LNCaP clone FGC (cell line): ENCODE measurements around the gene AQP12B.
"Not testable (repeated sequence)": the region's sequence is repeated elsewhere in the genome, so short reads cannot be mapped to it uniquely, and the experiment has no call there.

ENCODE experiments used
- DNase-seq: peaks from one replicate; pipeline ENCODE4 v3.0.0-alpha.2; 2011; ENCODE audit warnings: low read depth
- H3K4me3 ChIP-seq: 2 replicates; pipeline ENCODE4 v1.5.1; 2011; ENCODE audit warnings: mild to moderate bottlenecking, low read depth, low read length, control low read depth
- TF ChIP-seq, protein P1 (sequence below): IDR thresholded peaks from 2 replicates; pipeline ENCODE4 v1.5.1; 2012; ENCODE audit warnings: mild to moderate bottlenecking; ENCODE audit not compliant: control insufficient read depth, insufficient read depth; ENCODE audit errors: extremely low read depth

Gene AQP12B

DNA sequence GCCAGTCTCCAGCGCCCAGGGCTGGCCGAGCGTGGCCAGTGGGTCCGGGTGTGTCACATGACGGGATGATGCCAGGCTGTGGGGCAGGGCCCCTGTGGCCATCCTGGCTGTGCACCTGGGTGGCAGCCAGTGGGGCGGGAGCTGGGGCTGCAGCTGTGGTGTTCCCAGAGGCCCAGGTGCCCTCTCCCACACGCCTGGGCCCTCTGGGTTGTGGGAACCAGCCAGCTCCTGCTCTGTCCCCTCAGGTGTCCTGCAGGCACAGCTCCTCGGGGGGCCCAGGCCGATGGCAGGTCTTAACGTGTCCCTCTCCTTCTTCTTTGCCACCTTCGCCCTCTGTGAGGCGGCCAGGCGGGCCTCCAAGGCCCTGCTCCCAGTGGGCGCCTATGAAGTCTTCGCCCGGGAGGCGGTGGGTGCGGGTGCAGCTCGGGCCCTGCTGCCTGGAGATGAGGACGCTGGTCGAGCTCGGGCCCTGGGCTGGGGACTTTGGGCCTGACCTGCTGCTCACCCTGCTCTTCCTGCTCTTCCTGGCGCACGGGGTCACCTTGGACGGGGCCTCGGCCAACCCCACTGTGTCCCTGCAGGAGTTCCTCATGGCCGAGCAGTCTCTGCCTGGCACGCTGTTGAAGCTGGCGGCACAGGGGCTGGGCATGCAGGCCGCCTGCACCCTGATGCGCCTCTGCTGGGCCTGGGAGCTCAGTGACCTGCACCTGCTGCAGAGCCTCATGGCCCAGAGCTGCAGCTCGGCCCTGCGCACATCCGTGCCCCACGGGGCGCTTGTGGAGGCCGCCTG, 9.1 kb upstream of the AQP12B start, which contains the start of gene AQP12A:
Gene AQP12A, plus strand, starts transcription at position 236 of the 790 bp plus-strand sequence. Its CDS starts 48 bp downstream, at position 284.
- DNase-seq, H3K4me3 ChIP-seq: not testable (repeated sequence)

DNA sequence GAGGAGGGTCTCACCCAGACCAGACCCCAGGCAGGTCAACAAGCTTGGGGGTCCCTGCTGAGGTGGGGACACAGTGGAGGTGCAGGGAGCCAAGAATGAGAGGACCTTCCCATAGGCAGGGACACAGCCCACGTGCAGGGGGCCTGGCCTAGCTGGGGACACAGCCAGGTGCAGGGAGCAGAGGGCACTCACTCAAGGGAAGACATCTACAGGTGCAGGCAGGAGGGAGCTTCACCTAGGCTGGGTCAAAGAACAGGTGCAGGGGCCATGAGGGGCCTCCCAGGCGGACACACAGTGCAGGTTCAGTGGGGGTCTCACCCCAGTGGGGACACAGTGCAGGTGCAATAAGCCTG, 8.4 kb upstream of the AQP12B start:
- not testable (repeated sequence) for H3K4me3 ChIP-seq, DNase-seq

DNA sequence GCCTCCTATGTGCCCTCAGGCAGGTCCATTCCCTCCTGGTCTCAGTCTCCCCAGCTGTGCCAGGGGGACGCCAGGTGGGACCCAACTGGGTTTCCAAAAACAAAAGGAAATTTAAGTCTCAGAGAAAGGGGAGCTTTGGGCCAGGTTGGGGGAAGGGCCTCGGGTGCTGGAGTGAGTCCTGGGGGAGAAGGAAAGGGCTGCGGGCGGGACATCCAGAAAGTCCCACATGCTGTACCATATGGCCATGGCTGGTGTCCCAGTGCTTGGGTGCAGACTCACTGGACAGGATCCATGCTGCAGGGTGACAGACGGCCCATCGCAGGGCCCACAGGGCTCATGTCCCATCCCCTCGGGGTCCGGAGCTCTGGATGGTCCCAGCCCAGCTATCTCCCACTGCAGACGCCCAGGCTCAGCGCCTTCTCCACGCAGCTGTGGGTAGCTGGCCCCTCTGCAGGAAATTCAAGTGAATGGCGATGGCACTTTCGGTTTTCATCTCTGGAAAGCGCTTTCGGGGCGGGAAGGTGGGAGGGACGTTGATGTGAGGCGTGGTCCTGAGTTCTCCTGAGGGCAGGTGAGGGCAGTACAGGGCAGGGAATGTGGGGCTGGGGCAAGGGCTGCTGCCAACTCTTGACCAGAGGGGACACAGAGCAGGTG, 7.9 kb upstream of the AQP12B start:
- DNase-seq, H3K4me3 ChIP-seq: not testable (repeated sequence)

DNA sequence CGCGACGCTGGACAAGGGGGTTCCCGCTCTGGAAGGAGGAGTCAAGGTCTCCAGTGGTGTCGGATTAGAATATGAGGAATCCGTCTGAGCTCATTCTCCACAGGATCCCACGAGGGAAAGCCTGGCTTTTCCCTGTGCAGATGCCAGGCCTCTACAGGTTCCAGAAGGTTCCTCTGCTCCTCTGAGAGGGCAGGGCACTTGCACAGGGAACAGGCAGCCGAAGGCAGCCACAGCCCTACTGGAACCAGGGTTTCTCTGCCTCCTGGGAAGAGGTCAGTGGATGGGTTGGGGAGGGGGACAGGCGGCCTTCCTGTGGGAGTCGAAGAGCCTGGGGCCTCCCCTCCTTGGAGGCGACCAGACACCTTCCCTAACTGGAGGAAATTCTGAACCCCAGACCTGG, 7.3 kb upstream of the AQP12B start:
- TF ChIP-seq, protein P1, sequence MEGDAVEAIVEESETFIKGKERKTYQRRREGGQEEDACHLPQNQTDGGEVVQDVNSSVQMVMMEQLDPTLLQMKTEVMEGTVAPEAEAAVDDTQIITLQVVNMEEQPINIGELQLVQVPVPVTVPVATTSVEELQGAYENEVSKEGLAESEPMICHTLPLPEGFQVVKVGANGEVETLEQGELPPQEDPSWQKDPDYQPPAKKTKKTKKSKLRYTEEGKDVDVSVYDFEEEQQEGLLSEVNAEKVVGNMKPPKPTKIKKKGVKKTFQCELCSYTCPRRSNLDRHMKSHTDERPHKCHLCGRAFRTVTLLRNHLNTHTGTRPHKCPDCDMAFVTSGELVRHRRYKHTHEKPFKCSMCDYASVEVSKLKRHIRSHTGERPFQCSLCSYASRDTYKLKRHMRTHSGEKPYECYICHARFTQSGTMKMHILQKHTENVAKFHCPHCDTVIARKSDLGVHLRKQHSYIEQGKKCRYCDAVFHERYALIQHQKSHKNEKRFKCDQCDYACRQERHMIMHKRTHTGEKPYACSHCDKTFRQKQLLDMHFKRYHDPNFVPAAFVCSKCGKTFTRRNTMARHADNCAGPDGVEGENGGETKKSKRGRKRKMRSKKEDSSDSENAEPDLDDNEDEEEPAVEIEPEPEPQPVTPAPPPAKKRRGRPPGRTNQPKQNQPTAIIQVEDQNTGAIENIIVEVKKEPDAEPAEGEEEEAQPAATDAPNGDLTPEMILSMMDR = no peak
- no peak for DNase-seq
- no peak overlapping the region for H3K4me3 ChIP-seq

DNA sequence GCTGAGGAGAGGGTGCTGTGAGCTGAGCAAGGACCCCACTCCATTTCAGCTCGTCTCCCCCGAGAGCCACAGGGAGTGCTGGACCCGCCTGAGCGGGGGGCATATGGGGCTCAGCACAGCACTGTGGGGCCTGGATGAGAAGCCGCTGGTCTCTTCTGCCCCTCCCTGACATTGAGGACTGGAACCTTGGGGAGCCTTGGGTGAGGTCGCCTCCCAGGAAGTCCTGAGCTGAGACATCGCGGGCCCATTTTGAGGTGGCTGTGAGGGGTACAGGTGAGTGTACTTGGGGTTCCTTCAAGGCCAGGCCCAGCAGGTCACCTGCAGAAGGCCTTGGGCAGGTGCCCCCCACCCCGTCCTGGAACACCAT, 5.9 kb upstream of the AQP12B start:
- TF ChIP-seq, protein P1 = no peak
- no peak overlapping the region for H3K4me3 ChIP-seq
- no peak for DNase-seq

DNA sequence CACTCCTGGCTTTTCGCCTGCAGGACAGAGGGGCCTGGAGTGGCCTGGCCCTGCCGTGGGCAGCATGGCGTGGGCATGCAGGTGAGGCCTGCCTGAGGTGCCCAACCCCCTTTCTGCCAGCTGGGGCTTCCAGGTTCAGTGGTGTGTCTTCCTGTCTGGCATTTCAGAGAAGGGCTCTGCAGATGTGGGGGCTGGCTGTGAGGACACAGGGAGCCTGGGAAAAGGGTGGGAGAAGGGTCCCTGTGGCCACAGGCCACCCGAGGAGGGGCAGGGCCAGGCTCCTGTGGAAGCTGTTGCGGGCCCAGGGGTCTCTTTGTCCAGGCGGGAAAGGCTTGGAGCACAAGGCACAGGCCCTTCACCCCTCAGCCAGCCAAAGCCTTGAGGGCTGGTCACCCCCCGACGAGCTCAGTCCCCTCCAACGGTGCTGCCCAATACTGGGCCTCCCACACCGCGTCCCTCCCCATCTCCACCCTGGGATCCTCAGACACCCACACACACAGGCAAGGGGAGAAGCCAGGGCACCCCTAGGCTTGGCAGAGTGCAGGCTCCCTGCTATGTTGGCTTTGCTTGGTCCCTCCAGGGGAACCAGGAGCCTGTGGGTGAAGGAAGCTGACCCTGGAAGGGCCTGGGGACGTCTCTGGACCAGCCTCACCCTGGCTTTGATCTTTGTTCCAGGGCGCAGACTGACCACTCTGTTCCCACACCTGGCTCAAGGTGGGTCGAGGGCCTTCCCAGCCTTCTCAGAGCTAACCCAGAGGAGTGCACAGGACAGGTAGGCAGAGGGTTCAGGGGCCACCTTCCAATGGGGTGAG, 5.3 kb upstream of the AQP12B start:
- no peak overlapping the region for H3K4me3 ChIP-seq
- DNase-seq = no peak
- TF ChIP-seq, protein P1 = no peak

DNA sequence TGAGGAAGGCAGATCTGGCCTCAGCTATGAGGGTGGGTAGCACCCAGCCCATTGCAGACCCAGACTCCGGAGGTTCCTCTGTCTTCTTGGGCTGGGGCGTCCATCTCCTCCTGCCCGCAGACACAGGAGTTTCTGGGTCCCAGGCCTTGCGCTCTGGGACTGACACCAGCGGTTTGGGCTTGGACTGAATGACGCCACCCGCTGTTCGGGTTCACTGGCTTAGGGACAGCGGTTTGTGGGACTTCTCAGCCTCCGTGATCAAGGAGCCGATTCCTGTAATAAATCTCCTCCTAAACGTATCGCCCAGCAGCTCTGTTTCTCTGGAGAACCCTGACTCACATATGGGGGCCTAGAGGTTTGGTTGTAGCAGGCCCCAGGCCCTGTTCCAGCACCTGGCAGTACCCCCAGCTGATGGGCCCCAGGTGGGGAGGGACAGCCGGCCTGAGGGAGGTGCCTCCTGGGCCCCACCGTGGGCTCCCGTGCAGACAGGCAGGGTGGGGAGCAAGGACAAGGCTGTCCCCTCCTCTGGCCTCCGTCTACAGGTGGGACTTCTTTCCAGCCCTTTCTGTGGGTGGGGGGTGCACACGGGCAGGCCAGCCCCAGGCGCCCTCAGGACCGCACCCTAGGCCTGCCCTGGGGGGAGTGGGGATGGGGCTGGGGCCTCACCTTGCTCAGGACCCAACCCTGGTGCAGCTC, 4.5 kb upstream of the AQP12B start:
- no peak for DNase-seq
- H3K4me3 ChIP-seq = no peak overlapping the region
- TF ChIP-seq, protein P1 = no peak

DNA sequence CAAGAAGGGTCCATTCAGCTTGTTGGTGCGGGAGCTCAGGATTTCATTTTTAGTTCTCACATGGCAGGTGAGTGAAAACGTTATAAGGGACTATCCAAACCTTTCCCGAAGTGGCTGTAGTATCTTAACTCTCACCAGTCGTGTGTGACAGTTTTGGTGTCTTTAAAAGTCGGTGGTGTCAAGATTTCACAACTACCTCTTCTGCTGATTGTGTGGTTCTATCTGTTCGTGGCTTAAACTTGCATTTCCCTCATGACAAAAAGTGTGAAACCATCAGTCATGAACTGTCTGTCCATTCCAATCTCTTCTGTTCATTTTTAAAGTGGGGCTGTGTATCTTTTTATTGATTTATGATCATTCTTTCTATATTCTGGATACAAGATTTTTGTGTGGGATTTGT, 3.8 kb upstream of the AQP12B start:
- no peak for DNase-seq
- TF ChIP-seq, protein P1 = no peak
- 0 out of 2 replicates have a peak overlapping the region, but pooled peaks have one; percentile 8 for H3K4me3 ChIP-seq
